Measurements from ENCODE around the gene ATP6AP2.

DNA sequence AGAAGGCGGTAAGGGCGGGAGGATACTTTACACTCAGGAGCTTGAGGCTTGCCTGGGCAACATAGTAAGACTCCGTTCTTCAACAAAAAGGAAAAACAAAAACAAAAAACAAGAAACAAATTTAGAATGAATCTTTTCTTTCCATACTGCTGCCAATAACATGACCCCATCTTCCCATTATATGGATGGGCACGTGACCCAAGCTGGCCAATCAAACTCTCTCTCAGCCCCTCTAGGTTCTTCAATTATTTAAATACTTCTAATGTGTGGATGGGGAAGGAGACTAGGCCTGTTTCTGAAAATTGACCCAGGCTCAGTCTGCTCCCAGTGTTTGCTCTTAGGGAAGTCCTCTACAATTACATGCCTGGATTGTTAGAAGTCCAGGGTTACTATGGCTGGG is 22.2 kb upstream of the ATP6AP2 start:
- TF ChIP-seq EP300 (IDR thresholded peaks at IDR 0.05) (no peak), POLR2A (IDR thresholded peaks at IDR 0.05) (no peak)
- TF ChIP-seq, protein P1, sequence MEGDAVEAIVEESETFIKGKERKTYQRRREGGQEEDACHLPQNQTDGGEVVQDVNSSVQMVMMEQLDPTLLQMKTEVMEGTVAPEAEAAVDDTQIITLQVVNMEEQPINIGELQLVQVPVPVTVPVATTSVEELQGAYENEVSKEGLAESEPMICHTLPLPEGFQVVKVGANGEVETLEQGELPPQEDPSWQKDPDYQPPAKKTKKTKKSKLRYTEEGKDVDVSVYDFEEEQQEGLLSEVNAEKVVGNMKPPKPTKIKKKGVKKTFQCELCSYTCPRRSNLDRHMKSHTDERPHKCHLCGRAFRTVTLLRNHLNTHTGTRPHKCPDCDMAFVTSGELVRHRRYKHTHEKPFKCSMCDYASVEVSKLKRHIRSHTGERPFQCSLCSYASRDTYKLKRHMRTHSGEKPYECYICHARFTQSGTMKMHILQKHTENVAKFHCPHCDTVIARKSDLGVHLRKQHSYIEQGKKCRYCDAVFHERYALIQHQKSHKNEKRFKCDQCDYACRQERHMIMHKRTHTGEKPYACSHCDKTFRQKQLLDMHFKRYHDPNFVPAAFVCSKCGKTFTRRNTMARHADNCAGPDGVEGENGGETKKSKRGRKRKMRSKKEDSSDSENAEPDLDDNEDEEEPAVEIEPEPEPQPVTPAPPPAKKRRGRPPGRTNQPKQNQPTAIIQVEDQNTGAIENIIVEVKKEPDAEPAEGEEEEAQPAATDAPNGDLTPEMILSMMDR (IDR thresholded peaks at IDR 0.05), result no peak
